ENCODE results near the gene SLC6A2.

DNA sequence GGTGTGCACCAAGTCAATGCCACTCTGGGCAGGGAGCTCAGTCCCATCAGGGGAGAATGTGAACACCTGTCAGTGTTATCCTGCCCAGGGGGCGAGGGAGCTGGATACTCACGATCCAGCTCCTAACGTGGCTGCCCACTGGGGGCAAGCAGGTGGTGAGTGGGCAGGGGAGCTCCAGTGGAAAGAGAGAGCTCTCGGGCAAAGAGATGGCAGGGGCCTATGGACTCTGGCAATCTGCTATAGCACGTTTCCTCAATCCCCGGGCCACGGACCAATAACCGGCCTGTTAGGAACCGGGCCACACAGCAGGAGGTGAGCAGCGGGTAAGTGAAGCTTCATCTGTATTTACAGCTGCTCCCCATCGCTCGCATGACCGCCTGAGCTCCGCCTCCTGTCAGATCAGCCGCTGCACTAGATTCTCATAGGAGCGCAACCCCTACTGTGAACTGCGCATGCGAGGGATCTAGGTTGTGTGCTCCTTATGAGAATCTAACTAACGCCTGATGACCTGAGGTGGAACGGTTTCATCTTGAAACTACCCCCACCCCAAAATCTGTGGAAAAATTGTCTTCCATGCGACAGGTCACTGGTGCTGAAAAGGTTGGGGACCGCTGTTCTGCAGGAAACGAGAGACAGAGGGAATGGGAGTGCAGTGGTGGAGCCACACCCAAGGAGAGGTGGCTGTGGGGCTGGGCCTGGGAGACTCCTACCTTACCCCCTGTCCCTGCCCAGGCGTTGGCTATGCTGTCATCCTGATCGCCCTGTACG lies 15.6 kb downstream of the SLC6A2 start:
- TF ChIP-seq SNAI2 (CRISPR knock-in tag; IDR thresholded peaks at IDR 0.05) (no peak), ZNF8 (CRISPR knock-in tag; IDR thresholded peaks at IDR 0.05) (no peak), ZC3H10 (CRISPR knock-in tag; IDR thresholded peaks at IDR 0.05) (no peak), ZFP3 (CRISPR knock-in tag; IDR thresholded peaks at IDR 0.05) (no peak), TCF4 (CRISPR knock-in tag; IDR thresholded peaks at IDR 0.05; ENCODE audit: borderline replicate concordance) (no peak), ESRRG (CRISPR knock-in tag; IDR thresholded peaks at IDR 0.05) (no peak), ZNF70 (CRISPR knock-in tag; IDR thresholded peaks at IDR 0.05) (no peak), ISL1 (CRISPR knock-in tag; IDR thresholded peaks at IDR 0.05) (no peak)
- TF ChIP-seq, protein P1, sequence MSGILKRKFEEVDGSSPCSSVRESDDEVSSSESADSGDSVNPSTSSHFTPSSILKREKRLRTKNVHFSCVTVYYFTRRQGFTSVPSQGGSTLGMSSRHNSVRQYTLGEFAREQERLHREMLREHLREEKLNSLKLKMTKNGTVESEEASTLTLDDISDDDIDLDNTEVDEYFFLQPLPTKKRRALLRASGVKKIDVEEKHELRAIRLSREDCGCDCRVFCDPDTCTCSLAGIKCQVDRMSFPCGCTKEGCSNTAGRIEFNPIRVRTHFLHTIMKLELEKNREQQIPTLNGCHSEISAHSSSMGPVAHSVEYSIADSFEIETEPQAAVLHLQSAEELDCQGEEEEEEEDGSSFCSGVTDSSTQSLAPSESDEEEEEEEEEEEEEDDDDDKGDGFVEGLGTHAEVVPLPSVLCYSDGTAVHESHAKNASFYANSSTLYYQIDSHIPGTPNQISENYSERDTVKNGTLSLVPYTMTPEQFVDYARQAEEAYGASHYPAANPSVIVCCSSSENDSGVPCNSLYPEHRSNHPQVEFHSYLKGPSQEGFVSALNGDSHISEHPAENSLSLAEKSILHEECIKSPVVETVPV (CRISPR knock-in tag; IDR thresholded peaks at IDR 0.05) = no peak
- TF ChIP-seq, protein P2, sequence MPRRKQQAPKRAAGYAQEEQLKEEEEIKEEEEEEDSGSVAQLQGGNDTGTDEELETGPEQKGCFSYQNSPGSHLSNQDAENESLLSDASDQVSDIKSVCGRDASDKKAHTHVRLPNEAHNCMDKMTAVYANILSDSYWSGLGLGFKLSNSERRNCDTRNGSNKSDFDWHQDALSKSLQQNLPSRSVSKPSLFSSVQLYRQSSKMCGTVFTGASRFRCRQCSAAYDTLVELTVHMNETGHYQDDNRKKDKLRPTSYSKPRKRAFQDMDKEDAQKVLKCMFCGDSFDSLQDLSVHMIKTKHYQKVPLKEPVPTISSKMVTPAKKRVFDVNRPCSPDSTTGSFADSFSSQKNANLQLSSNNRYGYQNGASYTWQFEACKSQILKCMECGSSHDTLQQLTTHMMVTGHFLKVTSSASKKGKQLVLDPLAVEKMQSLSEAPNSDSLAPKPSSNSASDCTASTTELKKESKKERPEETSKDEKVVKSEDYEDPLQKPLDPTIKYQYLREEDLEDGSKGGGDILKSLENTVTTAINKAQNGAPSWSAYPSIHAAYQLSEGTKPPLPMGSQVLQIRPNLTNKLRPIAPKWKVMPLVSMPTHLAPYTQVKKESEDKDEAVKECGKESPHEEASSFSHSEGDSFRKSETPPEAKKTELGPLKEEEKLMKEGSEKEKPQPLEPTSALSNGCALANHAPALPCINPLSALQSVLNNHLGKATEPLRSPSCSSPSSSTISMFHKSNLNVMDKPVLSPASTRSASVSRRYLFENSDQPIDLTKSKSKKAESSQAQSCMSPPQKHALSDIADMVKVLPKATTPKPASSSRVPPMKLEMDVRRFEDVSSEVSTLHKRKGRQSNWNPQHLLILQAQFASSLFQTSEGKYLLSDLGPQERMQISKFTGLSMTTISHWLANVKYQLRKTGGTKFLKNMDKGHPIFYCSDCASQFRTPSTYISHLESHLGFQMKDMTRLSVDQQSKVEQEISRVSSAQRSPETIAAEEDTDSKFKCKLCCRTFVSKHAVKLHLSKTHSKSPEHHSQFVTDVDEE (CRISPR knock-in tag; IDR thresholded peaks at IDR 0.05) = no peak
- TF ChIP-seq, protein P3, sequence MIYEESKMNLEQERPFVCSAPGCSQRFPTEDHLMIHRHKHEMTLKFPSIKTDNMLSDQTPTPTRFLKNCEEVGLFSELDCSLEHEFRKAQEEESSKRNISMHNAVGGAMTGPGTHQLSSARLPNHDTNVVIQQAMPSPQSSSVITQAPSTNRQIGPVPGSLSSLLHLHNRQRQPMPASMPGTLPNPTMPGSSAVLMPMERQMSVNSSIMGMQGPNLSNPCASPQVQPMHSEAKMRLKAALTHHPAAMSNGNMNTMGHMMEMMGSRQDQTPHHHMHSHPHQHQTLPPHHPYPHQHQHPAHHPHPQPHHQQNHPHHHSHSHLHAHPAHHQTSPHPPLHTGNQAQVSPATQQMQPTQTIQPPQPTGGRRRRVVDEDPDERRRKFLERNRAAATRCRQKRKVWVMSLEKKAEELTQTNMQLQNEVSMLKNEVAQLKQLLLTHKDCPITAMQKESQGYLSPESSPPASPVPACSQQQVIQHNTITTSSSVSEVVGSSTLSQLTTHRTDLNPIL (CRISPR knock-in tag; IDR thresholded peaks at IDR 0.05; ENCODE audit: low read depth) = no peak
- TF ChIP-seq, protein P4, sequence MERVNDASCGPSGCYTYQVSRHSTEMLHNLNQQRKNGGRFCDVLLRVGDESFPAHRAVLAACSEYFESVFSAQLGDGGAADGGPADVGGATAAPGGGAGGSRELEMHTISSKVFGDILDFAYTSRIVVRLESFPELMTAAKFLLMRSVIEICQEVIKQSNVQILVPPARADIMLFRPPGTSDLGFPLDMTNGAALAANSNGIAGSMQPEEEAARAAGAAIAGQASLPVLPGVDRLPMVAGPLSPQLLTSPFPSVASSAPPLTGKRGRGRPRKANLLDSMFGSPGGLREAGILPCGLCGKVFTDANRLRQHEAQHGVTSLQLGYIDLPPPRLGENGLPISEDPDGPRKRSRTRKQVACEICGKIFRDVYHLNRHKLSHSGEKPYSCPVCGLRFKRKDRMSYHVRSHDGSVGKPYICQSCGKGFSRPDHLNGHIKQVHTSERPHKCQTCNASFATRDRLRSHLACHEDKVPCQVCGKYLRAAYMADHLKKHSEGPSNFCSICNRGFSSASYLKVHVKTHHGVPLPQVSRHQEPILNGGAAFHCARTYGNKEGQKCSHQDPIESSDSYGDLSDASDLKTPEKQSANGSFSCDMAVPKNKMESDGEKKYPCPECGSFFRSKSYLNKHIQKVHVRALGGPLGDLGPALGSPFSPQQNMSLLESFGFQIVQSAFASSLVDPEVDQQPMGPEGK (CRISPR knock-in tag; IDR thresholded peaks at IDR 0.05; ENCODE audit: borderline replicate concordance) = no peak

Measured in SK-N-SH treated with all-trans-retinoic acid at 6 μM for 48 hours (cell line).